NCI-H2107 treated with DMSO at 0.1 percent for 48 hours (cell line): ENCODE data around the gene CD226.
"Not testable (repeated sequence)": the region's sequence is repeated elsewhere in the genome, so short reads cannot be mapped to it uniquely, and the experiment has no call there.

Experiments
- DNase-seq: peaks from one replicate; lab custom pipeline; 2025; ENCODE audit not compliant: unreplicated experiment; lab: John Stamatoyannopoulos, UW

CD226 gene

DNA sequence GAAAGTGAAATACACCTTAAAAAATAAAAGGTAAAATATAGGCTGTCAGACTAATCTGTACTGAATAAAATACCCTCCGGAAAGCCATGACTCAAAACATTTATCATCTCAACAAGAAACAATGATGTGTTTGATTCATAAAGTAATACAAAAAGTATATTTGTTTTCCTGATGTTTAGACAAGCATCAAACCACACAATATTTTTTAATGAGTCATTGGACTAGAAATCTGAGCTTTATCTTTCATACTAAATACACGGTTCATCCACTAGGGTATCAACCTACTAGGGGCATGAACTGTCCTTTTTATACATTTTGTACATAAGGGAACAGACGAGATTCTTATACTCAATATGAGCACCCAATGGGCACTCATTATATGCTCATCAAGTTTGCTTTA lies 31.3 kb downstream of the CD226 start:
- DNase-seq: no peak

DNA sequence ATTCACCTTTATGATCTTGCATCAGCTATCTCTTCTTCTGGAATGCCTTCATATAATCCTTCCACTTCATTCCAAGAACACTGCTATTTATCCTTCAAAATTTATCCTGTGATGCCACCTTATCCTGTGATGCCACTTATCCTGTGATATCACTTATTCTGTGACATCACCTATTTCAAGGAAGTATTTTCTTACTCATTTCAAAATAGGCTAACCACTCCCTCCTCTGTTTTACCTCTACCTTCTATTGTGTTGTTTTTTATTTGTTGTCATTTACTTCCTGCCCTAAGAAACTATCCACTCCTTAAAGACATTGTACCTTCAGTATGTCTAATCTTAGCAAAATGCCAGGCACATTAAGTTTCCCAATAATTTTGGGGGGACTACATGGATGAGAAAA lies 38.8 kb downstream of the CD226 start:
- no peak for DNase-seq

DNA sequence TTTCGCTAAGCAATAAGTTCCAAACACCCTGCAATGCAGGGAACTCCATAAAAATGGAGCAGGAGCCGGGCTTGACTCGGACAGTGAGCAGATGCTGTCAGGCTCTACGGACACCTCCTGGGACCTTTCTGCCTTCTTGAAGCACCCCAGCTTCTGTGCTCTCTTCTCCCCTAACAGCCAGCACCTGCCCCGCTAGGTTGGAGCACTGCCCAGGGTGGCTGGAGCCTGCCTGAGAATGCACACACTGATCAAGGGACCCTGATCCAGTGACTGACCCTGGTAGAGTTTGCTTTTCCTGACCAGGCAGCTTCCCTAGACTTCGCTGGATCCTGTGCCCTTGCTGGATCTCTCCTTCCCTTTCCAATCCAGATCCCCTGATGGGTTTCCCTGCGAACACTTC lies 40.9 kb downstream of the CD226 start:
- DNase-seq: no peak

DNA sequence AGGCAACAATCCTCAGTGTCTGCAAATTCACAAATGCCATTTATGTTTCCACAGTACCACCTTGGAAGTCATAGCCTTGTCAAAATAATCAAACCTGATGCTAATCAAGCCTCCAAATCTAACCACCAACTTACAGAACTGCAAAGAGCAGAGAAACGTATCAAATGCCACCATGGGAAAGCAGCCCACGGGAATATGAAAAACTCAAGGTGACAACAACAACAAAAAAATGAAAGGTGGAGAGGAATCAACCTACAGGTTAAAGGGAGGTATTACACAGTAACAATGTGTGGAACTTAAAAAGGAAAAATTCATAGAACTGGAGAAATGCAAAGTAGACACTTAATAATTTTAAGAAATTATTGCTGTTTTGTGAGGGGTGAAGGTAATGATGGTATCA lies 46.7 kb downstream of the CD226 start:
- no peak for DNase-seq

DNA sequence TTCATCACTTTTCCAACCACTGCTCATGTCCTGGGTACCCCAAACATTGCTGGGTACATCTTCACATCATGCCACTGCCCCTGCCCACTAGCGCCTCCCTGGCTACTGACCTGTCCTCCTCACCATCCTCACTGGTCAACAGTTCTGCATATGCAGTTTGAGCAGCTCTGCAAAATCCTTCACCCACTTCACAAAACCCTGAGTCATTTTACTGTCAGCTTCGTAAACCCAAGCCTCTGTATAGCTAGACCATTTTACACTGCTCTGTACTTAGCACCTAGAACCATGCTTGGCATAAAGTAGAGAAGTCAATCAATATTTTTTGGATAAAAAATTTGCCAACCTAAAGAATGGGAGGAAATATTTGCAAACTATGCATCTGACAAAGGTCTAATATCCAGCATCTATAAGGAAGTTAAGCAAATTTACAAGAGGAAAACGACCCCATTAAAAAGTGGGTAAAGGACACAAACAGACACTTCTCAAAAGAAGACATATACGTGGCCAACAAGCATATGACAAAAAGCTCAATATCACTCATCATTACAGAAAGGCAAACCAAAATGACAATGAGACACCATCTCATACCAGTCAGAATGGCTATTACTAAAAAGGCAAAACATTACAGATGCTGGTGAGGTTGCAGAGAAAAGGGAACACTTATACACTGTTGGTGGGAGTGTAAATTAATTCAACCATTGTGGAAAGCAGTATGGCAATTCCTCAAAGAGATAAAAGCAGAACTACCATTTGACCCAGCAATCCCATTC lies 48.3 kb downstream of the CD226 start:
- DNase-seq: not testable (repeated sequence)

DNA sequence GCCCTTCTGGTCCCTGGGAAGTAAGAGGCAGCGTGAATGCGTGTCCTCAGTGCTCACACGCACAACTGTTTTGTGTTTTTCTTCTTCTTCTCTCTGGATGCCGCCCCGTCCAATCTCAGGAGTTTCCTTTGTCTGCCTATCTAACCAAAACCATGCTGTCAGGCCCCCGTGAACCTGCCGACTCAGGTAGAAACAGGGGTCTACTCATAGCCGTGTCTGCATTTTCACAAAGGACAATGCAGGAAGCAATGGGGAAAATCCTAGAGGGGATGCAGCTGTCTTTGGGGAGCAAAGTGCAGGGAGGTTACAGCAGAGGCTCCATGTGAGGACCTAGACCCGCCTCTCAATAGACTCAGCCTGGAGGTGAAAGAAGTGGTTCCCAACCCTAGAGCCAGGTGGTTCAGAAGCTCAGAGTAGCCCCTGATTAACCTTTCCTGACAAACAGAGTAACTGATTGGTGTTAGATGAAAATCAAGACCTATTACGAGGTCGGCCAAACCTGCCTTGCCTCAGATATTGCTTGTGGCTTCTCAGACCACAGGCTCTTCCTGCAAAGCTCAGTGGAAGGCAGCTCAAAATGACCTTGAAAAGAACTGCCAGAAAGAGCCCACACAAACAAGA lies 49.3 kb downstream of the CD226 start:
- no peak for DNase-seq

DNA sequence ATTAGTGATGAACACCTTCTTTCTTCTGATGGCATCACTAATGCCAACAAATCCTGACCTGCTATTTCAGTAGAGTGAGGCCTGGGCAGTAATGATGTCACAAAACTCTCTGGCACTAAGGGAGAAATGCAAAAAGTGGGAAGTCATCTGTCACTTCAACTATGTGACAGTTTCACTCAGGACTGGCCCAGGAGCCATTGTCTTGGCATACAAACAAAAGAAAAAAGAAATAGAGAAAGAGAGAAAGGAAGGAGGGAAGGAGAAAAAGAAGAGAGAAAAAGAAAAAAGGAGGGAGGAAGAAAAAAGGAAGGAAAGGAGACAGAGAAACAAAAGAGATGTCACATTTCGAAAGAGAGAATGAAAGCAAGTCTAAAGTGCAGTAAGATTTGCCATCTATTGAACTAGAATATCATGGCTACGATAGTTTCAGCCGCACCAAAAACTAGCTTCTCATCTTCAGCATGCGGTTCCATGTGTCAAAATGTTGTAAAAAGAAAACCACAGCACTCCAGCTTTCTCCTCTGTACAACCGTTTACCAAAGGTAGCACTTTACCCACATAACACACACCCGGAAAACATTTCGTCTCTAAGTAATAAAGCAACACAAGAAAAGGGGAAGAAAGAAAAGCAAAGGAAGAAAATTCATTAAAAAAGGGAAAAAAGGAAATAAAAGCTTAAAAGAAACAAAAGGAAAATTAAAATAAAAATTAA lies 50.1 kb downstream of the CD226 start:
- no peak for DNase-seq

DNA sequence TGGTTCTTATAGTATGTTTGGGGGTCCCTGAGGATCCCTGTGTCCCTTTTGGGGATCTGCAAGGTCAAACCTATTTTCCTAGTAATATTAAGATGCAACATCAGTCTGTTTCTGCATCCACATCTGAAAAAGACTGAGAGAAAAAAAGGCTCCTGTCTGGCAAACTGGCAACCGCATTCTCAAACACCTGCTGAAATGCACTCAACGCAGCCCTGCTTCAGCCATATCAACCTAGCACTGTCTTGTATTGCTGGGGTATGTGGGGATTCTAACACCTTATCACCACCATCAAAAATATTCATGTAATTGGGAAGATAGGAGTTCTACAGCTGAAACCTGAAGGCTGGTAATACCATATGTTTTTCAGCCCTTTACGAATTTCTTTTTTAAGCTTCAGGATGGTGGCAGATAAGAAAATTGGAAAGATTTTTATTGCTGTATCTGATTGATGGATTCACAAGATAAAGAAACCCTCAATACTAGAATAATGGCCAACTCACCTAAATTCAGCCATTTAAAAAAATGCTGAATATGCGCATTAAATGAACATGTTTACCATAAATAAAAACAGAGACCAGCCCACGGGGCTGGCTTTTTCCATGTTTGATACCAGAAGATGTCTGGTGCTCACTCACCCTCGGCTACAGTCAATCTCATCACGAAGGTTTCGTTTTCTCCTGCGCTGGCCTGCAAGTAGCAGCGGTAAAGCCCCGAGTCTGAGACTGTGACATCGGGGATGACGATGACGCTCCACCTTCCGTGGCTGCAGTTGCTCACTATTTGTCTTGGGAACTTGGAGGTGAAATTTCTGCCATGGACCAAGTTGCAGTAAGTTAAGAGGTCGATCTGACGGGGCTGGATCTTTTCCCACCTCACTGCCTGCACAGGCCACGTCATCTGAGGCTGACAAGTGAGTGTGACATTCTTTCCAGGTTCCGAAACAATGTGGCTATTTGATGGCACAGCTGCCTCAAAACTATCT lies 52.3 kb downstream of the CD226 start:
- DNase-seq: no peak

DNA sequence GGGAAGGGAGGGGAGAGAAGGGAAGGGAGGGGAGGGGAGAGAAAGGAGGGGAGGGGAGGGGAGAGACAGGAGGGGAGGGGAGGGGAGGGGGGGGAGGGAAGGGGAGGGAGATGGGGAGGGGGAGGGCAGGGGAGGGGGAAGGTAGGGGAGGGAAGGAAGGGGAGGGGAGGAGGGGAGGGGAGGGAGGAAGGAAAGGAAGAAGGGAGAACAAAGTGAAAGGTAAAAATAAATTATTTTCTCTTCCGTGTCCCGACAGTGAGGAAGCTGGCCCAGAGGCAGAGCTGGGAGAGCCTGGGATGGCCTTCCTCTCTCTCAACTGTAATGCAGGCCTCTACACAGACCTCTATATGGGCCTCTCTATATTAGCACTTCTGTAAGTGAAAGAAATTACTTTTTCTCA lies 53.2 kb downstream of the CD226 start:
- no peak for DNase-seq

DNA sequence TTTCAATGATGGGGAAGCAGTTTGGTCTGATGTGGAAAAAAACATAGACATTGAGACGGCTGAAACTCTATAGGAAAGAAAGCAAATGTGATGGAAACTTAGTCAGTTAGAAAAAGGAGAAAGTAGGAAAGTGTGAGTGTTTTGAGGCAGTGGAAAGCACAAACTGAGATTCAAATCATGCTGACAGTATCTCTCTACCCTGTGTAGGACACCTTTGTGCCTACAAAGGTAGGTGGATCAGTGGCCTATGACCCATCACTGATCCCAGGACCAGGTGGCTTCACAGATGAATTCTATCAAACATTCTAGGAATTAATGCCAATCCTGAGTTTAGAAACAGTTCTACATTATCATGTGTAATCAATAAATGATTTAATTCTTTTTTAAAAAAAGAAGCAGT lies 57.1 kb downstream of the CD226 start:
- no peak for DNase-seq

DNA sequence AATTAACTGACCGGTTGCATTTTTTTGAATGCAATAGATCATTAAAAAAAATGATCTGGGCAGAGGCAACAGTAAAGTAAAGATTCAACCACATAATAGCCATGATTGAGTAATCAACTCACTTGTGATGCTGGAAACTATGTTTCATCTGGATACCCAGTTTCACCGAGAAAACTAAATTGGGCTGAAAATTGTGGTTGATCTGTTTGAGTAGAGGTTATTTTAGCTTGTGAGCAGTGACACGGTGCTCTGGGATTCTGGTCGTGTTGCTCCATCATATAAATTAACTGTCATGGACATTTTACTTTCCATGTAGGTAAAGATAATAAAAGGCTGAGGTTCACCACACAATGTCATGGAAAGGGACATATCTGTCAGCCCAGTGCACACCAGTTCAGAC lies 58.7 kb downstream of the CD226 start:
- DNase-seq: no peak

DNA sequence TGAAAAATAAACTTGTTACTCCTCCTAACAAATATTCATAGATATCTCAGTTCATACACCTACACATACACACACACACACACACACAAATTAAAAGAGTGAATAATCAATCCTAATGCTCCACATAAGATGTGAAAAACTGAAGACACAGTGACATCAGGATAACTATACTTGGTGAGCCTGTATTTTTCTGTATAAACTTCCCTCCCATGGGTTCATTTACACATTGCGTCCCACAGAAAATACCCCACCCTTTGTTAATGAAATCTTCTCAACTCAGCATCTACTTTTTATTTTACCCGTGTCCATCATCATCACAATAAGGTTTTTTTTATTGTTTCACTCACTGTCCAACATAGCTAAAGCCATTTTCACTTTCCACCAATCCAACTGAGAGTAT lies 60.4 kb downstream of the CD226 start:
- no peak for DNase-seq

DNA sequence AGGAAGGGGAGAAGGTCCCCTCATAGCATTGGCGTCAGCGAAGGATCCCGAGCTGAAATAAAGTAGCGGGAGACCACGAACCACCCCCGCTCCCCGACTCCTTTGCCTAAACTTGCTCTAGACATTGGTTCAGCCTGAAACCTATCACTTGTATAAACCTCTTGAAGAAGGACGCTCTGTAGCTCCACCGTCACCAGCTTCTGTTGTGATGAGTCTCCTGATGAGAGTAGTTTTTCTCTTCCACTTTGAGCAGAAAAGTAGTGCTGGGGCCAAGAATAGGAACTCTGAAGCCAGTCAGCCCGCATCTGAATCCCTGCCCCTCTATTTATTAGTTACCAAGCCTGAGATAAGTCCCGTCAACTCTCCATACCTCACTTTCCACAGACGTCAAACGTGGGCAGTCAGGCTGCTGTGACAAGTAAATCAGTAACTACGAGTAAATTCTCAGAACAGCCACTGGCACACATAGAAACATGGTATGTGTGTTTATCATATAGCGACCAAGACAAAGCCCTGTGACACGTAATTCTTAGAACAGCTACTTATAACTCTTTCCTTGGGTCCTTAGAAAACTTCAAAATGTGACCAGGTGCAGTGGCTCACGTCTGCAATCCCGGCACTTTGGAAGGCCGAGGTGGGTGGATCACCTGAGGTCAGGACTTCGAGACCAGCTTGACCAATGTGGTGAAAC lies 61.7 kb downstream of the CD226 start:
- no peak for DNase-seq

DNA sequence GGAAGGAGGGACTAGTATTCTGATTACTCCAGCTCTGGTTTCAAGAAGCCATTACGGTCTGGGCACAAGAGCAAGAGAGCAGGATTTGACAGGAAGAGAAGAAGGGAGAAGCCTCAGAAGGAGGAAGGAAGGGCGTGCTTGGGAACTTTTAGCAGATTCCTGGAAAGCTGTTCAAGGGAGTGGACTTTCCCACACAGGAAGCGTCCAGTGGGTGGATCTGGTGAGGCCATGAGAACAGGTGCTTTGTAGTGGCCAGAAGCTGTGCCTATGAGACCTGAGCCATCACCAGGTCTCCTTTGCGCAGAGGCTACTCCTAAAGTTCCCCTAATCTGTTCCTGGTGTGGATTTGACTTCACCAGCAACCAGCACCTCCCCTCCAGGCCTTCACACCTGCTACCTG lies 62.3 kb downstream of the CD226 start:
- DNase-seq: no peak

DNA sequence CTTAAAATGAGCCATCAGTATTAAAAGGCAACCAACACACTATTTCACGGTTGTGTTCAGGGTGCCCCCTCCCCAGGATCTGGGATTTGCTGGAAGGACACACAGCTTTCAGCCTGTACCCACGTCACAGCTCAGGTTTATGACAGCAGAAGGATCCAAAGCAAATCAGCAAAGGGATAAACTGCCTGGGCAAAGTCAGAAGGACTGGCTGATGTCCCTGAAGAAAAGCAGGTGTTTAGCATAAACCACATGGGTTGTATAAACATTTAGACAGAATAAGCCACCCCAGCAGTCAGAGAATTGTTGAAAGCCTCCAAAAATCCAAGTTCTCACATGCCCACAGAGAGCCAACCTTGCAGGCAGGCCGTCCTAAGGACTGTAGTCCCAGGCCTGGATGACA lies 63.9 kb downstream of the CD226 start:
- no peak for DNase-seq

DNA sequence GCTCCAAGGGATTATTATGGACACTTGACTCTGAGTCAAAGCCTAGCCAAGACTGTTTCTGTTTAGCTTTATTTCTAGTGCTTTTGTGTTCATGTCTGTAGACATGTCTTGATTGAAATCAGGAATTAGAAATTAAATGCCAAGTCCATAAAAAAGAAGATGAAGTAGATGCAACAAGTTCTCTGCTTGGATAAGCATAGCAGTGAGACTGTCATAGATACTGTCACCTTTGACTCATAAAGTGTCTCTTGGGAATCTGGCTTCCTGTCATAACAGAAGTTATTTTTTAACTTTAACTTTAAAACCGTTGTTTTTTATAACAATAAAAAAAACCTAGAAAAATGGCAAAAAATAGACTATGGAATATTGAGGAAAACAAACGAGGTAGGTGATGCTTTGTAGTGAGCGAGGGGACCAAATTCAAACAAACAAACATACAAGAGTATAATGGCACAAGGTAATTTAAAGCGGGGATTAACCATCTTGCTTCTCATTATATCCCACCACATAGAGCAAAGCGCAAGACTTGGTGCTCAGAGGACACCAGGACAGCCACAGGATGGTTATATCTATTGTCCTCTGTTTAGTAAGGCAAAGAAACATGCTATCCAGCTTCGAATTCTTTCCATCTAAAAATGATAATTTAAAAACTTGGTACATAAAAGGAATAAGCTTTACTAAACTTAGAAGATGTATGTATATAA lies 64.6 kb downstream of the CD226 start:
- no peak for DNase-seq

DNA sequence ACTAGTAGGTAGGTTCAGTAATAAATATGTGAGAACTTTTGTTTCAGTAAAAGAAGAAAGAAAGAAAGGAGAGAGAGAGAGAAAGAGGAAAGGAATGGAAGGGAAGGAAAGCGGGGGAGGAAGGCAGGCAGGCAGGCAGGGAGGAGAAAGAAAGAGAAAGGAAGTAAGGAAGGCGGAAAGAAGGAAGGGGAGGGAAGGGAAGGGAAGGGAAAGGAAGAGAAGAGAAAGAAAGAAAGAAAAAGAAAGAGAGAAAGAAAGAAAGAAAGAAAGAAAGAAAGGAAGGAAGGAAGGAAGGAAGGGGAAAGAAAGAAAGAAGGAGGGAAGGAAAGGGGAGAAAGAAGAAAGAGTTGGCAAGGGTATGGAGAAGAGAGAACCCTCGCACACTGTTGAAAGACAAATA lies 67.6 kb downstream of the CD226 start:
- no peak for DNase-seq

DNA sequence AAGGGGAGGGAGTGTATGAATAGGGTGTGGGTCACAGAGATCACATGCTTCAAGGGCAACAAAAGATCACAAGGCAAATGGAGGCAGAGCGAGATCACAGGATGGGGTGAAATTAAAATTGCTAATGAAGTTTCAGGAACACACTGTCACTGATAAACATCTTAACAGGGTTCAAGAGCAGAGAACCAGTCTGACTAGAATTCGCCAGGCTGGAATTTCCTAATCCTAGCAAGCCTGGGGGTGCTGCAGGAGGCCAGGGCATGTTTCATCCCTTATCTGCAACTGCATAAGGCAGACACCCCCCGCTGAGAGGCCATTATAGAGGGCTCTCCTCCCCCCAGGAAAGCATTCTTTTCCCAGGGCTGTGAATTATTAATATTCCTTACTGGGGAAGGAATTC lies 68.6 kb downstream of the CD226 start:
- not testable (repeated sequence) for DNase-seq

DNA sequence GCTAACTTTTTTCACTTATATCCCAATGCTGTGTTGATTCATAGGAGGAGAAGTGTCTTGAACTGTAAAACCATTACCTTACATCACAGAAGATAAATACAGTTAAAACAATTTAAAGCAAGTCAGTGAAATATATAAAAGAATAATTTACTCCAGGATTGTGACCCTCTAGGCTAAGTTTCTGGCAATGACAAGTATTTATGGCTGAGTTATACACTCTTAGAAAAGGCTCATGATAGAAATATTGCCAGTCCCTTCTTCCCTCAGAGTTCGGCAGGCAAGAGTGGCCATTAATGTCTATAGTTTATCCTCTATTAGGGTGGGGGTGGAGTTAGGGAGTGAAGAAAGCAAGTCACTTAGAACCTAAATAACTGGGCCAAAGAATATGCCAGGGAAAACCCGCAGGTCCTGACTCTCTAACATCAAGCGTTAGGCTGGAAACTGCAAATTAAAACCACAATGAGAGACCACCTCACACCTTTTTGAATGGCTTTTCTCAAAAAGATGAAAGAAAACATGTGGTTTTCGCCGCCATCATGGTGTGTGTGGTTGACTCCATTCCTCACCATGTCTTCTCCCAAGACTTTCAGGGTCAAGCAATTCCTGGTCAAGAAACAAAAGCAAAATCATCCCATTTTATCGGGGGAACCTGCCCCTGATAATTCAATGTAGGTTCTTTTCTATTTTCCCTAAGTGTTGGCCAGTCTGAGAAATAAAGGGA lies 69.3 kb downstream of the CD226 start:
- DNase-seq: no peak
